GM18498 (cell line): ENCODE data around the gene ZNF695.
"Not testable (repeated sequence)": the region's sequence is repeated elsewhere in the genome, so short reads cannot be mapped to it uniquely, and the experiment has no call there.

Source experiments
- ATAC-seq: cut with Tn5 transposase; IDR thresholded peaks from one replicate; pipeline ENCODE4 v1.9.1; 2021; ENCODE audit warnings: mild to moderate bottlenecking, moderate library complexity; ENCODE audit not compliant: unreplicated experiment

The ZNF695 gene

DNA sequence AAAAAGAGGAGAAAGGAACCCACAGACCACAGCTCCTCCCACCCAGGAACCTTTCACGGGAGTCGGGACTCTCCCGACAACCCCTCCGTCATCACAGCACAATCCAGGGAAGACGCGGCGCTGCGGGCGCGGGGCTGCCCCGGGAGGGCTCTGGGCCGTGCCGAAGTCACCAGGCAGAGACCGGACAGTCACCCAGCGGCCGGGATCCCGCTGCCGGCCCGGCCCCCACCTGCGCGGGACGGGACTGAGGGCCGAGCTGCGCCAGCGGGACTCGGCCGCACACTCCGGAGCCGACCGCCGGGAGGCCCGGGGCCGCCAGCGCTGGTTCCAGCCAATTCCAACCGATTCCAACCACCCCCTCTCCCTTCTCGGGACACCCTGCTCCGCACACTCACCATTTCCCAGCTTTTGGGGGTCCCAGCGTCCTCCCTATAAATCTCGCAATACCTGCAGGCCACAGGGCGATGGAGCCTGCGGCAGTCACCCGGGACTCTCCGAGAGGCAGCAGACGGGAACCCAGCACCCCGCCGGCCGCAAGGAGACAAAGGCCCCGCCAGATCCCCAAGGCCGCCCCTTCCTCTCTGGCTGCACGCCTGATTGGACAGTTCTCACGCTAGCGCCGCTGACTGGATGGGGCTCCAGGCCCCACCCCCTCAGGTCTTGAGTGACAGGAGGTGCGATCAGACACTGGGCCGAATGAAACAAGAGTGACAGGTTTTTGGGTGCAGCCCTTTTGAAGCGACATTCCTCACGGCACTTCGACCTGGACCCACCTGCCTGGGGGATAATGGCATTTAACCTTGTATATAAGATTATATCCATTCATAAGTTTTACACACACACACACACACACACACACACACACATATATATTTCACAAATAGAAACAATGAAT, at the start of gene ZNF695:
ZNF695 (minus strand) TSS at position 547 of the 895 bp plus-strand sequence; CDS start at position 398, 149 bp downstream.
- ATAC-seq = peak; percentile 100

DNA sequence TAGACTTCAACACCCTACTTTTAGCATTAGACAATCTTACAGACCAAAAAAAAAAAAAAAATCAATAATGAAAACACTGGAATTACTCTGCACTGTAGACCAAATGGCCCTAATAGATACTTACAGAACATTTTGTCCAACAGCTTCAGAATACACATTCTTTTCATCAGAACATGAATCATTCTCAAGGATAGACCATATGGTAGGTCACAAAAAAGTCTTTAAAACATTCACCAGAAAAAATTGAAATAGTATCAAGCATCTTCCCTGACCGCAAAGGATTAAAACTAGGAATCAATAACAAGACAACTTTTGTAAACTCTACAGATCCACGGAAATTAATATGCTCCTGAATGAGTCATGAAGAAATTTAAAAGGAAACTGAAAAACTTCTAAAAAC, 48.2 kb upstream of the ZNF695 start:
- ATAC-seq = no peak

DNA sequence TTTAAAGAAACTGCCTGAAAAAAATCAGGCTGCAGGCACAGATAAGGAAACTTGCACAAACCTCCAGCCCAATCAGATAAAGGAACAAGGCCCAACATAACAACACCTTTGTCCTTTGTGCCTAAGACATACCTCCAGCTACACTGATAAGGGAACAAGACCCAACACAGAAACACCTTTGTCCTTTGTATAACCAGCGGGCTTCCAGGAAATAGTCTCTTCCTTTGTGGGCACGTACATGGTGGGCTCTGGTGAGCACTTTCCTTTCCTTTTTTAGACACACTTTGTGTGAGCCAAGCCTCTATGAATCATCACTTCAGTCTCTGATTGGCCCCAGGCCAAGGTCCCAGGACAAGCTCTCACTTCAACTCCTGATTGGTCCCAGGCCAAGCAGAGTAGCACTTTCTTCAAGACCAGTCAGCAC, 47.1 kb upstream of the ZNF695 start:
- ATAC-seq = no peak

DNA sequence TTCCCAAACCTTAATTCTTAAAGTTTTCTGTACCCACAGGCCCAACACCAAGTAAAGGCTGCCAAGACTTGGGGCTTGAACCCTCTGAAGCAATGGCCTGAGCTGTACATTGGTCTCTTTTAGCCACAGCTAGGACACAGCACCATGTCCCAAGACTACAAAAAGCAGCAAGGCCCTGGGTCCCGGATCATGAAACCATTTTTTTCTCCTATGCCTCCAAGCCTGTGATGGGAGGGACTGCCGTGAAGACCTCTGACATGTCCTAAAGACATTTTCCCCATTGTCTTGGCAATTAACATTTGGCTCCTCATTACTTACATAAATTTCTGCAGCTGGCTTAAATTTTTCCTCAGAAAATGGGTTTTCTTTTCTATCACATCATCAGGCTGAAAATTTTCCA, 39.8 kb upstream of the ZNF695 start:
- ATAC-seq = no peak

DNA sequence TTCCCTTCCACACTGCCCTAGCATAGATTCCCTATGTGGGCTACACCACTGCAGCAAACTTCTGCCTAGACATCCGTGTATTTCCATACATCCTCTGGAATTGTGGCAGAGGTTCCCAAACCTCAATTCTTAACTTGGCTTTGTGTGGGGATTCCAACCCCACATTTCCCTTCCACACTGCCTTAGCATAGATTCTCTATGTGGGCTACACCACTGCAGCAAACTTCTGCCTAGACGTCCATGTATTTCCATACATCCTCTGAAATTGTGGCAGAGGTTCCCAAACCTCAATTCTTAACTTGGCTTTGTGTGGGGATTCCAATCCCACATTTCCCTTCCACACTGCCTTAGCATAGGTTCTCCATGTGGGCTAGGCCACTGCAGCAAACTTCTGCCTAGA, 39.4 kb upstream of the ZNF695 start:
- no peak for ATAC-seq

DNA sequence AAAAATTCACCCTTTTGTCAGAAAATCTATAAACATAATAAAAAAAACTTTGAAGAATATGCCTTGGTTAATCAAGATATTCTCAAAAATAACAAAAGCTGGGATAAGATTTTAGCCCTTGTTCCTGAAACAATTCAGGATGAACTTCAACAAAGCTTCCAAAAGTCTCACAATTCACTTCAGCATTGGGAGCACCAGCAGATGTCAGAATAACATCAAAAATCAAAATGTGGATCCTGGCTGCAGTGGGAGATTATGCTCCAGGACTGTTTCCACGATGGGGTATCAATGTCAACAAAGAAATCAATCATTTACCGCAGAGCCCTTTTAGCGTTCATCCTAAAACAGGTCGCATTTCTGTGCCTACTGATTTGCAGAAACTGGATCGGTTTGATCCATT, 35.5 kb upstream of the ZNF695 start:
- no peak for ATAC-seq

DNA sequence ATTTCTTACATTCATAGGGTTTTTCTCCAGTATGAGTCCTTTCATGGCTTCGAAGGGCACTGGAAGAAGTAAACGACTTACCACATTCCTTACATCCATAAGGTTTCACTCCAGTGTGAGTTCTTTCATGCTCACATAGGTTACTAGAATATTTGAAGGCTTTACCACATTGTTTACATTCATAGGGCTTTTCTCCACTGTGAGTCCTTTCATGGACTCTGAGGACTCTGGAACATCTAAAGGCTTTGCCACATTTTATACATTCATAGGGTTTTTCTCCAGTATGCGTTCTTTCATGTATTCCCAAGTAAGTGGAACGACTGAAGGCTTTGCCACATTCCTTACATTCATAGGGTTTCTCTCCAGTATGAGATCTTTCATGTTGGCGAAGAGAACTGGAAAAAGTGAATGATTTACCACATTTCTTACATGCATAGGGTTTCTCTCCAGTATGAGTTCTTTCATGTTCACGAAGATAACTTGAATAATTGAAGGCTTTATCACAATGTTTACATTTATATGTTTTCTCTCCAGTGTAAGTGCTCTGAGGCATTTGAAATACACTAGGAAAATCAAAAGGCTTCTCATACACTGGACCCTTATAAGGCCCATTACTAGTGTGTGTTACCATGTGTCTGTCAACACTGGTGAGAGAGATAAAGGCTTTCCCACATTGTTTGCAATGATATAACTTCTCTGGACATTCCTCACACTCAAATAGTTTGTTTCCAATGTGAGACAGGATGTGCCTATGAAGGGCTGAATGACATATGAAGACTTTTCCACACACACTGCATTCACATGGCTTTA, 29.9 kb upstream of the ZNF695 start:
- no peak for ATAC-seq

DNA sequence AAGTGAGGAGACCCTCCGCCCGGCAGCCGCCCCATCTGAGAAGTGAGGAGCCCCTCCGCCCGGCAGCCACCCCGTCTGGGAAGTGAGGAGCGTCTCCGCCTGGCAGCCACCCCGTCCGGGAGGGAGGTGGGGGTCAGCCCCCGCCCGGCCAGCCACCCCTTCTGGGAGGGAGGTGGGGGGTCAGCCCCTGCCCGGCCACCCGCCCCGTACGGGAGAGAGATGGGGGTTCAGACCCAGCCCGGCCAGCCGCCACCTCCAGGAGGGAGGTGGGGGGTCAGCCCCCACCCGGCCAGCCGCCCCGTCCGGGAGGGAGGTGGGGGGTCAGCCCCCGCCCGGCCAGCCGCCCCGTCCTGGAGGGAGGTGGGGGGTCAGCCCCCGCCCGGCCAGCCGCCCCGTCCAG, 24.4 kb upstream of the ZNF695 start:
- not testable (repeated sequence) for ATAC-seq

DNA sequence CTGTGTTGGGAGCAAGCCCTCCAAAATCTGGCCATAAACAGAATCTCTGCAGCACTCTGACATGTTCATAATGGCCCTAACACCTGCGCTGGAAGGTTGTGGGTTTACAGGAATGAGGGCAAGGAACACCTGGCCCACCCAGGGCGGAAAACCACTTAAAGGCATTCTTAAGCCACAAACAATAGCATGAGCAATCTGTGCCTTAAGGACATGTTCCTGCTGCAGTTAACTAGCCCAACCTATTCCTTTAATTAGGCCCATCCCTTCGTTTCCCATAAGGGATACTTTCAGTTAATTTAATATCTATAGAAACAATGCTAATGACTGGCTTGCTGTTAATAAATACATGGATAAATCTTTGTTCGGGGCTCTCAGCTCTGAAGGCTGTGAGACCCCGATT, 16.8 kb upstream of the ZNF695 start:
- not testable (repeated sequence) for ATAC-seq

DNA sequence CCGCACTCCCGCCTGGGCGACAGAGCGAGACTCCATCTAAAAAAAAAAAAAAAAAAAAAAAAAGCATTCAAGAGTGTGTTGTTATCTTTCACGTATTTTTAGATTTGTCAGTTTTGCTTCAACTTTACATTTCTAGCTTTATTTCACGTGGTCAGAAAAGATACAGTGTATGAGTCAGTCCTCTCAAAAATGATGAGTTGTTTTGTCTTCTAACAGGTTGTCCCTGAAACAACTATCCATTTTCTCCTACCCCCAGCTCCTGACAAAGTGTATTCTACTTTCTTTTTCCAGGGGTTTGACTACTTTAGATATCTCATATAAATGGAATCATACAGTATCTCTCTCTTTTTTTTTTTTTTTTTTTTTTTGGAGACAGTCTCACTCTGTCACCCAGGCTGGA, 5.5 kb upstream of the ZNF695 start:
- ATAC-seq = no peak

DNA sequence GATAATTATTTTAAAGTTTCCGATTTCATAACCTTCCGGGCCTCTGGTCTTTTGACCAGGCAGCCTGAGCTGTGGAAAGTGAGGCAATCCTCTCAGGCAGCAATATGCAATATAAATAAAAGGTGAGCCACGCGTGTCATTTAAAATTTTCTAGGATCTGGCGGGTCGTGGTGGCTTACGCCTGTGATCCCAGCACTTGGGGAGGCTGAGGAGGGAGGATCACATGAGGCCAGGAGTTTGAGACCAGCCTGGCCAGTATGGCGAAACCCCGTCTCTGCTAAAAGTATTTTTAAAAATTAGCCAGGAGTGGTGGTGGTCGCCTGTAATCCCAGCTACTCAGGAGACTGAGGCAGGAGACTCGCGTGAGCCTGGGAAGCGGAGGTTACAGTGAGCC, 546 bp upstream of the ZNF695 start:
- ATAC-seq = no peak

DNA sequence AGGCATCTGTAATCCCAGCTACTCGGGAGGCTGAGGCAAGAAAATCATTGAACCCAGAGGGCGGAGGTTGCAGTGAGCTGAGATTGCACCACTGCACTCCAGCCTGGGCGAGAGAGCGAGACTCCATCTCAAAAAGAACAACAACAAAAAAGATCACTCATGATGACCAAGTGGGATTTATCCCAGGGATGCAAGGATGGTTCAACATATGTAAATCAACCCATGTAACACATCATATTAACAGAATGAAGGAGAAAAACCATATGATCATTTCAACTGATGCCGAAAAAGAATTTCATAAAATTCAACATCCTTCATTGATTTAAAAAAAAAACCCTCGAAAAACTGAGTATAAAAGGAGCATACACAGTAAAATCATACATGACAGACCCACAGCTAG, 3.8 kb downstream of the ZNF695 start:
- ATAC-seq = not testable (repeated sequence)

DNA sequence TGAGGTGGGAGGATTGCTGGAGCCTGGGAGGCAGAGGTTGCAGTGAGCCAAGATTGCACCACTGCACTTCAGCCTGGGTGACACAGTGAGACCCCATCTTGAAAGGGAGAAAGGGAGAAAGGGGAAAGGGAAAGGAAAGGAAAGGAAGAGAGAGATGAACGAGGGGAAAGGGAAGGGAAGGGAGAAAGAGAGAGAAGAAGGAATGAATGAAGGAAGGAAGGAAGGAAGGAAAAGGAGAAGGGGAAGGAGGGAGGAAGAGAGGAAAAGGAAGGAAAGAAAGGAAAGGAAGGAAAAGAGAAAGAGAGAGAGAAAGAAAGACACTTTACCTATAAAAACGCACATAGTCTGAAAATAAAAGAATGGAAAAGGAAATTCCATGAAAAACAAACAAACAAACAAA, 18.0 kb downstream of the ZNF695 start:
- no peak for ATAC-seq

DNA sequence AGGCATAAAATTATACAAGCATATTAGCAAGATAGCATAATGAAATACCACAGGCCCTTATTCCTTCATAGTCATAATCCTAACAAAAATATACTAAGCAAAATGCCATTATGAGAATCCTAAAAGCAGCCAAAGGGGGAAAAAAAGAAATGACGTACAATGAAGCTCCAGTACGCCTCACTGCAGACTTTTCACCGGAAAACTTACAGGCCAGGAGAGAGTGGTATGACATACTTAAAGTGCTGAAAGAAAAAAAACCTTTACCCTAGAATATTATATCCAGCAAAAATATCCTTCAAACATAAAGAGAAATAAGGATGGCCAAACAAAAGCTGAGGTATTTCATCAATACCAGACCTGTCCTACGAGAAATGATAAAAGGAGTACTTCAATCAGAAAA, 19.5 kb downstream of the ZNF695 start:
- ATAC-seq = no peak

DNA sequence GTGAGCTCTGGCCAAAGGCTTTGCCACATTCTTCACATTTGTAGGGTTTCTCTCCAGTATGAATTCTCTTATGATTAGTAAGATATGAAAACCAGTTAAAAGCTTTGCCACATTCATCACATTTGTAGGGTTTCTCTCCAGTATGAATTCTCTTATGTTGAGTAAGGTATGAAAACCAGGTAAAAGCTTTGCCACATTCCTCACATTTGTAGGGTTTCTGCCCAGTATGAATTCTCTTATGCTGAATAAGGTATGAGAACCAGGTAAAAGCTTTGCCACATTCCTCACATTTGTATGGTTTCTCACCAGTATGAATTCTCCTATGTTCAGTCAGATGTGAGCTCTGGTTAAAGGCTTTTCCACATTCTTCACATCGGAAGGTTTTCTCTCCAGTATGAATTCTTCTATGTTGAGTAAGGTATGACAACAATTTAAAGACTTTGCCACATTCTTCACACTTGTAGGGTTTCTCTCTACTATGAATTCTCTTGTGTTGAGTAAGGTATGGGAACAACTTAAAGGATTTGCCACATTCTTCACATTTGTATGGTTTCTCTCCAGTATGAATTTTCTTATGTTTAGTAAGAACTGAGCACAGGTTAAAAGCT, 20.7 kb downstream of the ZNF695 start:
- ATAC-seq = no peak

DNA sequence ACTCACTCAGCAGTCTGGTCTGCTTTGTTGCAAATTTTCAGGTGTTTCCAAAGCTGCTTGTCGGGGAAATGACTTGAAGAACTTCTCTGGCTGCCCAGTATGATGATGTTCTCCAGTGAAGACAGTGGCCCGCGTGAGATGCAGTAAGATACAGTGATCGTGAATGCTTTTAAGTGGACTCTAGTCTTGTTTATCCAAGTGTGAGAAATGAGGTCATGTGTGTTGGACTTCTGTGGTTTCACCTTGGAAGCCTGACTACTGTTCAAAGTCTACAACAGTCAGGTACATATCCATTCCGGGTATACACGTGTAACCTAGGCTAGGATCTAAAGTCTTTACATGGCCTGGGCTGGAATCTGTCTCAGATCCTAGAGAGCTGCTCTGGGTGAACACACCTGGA, 29.1 kb downstream of the ZNF695 start:
- ATAC-seq = no peak

DNA sequence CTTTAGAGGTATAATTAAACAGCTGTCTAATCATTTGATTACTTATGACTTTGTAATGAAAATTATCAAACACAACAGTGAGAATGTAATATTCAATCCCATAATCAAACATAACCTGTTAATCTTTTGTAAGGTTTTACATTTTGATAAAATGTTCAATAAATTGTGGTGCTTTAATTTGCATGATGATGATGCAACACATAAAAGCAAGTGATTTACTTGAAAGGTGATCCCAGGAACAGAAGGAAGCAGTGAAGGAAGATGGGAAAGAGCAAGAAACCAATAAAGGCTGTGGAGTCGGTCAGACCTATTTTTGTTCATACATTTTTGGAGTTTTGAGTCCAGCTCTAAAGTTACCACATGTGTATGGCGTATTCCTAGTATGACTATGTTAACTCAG, 29.6 kb downstream of the ZNF695 start:
- no peak for ATAC-seq

DNA sequence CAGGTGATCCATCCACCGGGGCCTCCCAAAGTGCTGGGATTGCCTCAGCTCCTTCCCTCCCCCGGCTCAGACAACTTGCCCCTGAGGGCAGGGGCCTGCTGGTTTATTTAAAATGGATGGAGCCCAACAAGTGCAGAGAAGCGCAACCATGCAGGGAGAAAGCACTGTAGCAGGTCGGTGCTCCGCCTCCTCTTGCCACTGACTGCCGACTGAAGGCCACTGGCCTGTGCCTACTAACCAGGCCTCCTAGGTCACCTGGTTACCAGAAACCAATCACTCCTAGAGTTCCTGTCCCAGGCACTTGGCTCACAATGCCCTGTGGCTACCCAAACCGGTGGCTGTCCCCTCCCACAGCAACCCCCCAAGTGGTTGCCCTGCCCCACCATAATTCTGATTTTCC, 35.9 kb downstream of the ZNF695 start:
- no peak for ATAC-seq

DNA sequence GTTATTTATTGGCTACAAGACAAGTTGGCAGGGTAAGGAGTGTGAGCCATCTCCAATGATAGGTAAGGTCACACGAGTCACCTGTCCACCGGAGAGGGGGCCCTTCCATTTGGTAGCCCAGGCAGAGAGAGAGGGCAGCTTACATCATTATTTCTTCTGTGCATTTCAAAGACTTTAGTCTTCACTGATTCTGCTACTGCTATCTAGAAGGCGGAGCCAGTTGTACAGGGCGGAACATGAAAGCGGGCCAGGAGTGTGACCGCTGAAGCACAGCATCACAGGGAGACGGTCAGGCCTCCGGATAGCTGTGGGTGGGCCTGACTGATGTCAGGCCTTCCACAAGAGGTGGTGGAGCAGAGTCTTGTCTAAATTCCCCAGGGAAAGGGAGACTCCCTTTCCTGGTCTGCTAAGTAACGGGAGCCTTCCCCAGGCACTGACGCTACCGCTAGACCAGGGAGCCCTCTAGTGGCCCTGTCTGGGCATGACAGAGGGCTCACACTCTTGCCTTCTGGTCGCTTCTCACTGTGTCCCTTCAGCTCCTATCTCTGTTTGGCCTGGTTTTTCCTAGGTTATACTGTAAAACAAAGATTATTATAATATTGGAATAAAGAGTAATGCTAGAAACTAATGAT, 36.7 kb downstream of the ZNF695 start:
- ATAC-seq = no peak

DNA sequence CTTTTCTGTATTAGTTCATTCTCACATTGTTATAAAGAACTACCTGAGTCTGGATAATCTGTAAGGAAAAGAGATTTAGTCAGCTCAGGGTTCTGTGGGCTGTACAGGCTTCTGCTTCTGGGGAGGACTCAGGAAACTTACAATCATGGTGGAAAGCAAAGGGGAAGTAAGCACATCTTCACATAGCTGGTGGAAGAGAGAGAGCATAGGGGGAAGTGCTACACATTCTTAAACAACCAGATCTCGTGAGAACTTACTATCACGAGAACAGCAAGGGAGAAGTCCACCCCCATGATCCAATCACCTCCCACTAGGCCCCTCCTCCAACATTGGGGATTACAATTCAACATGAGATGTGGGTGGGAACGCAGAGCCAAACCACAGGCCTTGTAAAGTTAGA, 38.2 kb downstream of the ZNF695 start:
- ATAC-seq = no peak

DNA sequence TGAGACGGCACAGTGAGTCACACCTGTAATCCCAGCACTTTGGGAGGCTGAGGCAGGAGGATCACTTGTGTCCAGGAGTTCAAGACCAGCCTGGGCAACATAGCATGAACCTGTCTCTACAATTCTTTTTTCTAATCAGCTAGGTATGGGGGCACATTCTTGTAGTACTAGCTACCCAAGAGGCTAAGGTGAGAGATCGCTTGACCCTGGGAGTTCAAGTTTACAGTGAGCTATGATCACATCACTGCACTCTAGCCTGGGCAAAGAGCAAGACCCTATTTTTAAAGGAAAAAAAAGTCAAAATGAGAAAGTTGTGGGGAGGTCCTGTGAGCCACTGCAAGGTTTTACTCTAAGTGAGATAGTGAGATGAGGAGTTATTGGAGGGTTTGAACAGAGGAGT, 41.4 kb downstream of the ZNF695 start:
- no peak for ATAC-seq
